IPS-18a (cell line): ENCODE results near the gene OSM.

Experiments used
- H3K27ac ChIP-seq: one replicate; pipeline ENCODE4 v1.5.1; 2013; ENCODE audit warnings: low read length
- H3K27me3 ChIP-seq: one replicate; pipeline ENCODE4 v1.6.1; 2013; ENCODE audit warnings: mild to moderate bottlenecking, low read length; ENCODE audit not compliant: control insufficient read depth, insufficient read depth
- H3K36me3 ChIP-seq: one replicate; pipeline ENCODE4 v1.6.1; 2013; ENCODE audit warnings: low read depth, low read length; ENCODE audit not compliant: control insufficient read depth
- H3K4me1 ChIP-seq: one replicate; pipeline ENCODE4 v1.6.1; 2013; ENCODE audit warnings: low read depth, low read length; ENCODE audit not compliant: control insufficient read depth
- H3K4me3 ChIP-seq: one replicate; pipeline ENCODE4 v1.5.1; 2013; ENCODE audit warnings: low read length
- H3K9ac ChIP-seq: one replicate; pipeline ENCODE4 v1.6.1; 2013; ENCODE audit warnings: mild to moderate bottlenecking, low read length, moderate library complexity
- H3K9me3 ChIP-seq: one replicate; pipeline ENCODE4 v1.6.1; 2013; ENCODE audit warnings: low read depth, low read length; ENCODE audit not compliant: control insufficient read depth

Gene OSM

GRCh38 chr22:30251711-30252110, 14.9 kb downstream of the OSM start:
- no peaks in the 10 kb centered on the region for H3K4me1 ChIP-seq
- peaks cover 10% of the 10 kb centered on the region for H3K27me3 ChIP-seq
- no peak overlapping the region for H3K27ac ChIP-seq
- no peak overlapping the region for H3K9ac ChIP-seq
- H3K4me3 ChIP-seq, result no peak overlapping the region
- no peaks in the 10 kb centered on the region for H3K36me3 ChIP-seq
- H3K9me3 ChIP-seq, result no peaks in the 10 kb centered on the region

DNA sequence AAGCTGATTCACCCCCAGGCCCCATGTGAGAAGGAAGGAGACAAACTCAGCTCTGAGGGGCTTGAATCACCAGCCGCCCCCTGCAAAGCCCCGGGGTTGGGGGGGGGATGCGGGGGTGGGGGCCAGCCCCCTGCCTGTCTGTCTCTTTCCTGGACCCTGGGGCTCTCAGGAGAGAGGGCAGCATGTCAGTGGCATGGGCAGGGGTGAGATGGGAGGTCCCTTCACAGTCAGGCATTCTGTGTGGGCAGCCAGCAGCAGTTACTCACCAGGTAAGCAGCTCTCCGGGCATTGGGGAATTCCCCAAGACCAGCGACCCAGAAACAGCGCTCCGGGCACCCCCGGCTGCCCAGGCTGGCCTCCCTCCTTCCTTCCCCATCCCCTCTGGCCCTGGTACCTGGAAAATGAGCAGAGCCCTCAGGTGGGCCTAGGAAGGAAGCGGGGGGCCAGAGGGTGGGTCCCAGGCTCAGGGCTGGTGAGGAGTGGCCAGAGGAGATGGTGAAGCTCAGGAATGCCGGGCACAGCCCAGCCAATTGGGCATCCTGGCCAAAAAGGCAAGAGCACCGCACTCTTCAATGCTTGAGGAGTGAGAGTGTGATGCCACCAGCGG, 15.9 kb downstream of the OSM start:
- Histone ChIP-seq H3K9me3 (no peaks in the 10 kb centered on the region), H3K4me3 (no peak overlapping the region), H3K9ac (no peak overlapping the region), H3K27me3 (peaks cover 13% of the 10 kb centered on the region), H3K36me3 (no peaks in the 10 kb centered on the region), H3K27ac (no peak overlapping the region), H3K4me1 (no peaks in the 10 kb centered on the region)

DNA sequence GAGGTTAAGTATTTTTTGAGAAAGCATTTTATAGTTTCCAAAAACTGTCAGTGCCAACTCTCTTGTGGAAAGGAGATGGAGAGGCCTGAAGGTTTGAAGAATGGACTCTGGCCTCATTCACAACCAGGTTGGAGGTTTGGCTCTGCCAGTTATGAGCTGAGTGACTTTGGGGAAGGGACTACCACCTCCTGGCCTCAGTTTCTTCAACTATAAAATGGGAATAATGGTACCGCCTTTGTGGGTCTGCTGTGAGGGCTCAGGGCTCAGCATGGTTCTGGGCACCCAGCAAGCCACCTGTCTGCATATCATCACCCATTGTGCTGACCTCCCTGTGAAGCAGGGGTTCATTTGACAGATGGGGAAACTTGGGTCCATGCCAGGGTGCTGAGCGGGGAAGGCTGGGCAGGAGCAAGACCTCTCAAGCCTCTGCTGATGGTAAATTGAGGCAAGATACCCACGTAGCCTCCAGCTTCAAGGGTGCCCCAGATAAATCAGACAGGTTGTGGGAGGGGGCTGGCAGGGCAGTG, 16.5 kb downstream of the OSM start:
- H3K9me3 ChIP-seq, result no peaks in the 10 kb centered on the region
- no peaks in the 10 kb centered on the region for H3K4me1 ChIP-seq
- peaks cover 13% of the 10 kb centered on the region for H3K27me3 ChIP-seq
- H3K27ac ChIP-seq, result no peak overlapping the region
- H3K9ac ChIP-seq, result no peak overlapping the region
- no peaks in the 10 kb centered on the region for H3K36me3 ChIP-seq
- no peak overlapping the region for H3K4me3 ChIP-seq

DNA sequence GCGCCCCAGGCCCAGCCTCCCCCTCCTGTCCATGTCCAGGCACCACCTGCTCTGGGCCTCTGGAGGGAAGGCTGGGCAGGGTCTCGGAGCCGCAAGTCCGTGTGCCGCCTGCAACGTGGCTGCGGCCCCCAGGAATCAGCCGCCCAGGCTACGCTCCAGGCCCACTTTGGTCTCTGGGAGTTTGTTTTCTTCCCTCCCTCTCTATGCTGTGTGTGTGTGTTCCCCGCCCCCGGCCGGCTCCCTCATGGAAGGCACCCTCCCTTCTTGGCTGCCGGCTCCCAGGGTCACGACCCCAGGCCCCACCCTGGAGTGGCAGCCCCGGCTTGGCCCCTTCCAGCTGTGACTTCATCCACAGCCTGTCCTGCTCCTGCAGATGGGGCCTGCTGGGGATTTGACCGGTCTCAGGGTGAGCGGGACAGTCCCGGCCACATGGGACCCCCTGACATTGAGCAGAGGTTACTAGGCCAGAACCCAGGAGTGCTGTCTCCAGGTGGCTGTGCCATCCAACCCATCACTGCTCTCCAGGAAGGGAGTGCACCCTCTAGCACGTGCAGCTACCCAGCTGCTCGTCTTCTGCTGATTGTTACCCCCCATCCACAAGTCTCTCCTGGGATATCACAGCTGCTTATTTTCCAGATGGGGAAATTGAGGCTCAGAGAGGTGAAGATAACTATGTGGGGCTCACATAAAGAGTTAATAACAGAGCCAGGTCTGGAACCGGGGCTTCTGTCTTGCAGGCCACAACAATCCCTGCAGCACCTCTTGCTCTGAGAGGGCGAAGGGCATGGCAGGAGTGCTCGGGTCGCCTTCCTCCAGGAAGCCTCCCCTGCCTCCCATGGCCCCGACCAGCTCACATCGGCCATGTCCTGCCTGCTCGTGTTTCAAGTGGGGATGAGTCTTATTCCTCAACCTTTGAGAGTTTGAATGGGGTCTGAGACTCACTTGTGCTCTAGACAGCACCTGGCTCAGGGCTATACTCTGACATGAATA, 17.3 kb downstream of the OSM start:
- H3K27me3 ChIP-seq, result peaks cover 13% of the 10 kb centered on the region
- no peaks in the 10 kb centered on the region for H3K36me3 ChIP-seq
- H3K27ac ChIP-seq, result no peak overlapping the region
- H3K9ac ChIP-seq, result no peak overlapping the region
- no peaks in the 10 kb centered on the region for H3K9me3 ChIP-seq
- H3K4me1 ChIP-seq, result no peaks in the 10 kb centered on the region
- no peak overlapping the region for H3K4me3 ChIP-seq

GRCh38 chr22:30248484-30248883, 18.2 kb downstream of the OSM start:
- Histone ChIP-seq H3K36me3 (no peaks in the 10 kb centered on the region), H3K9me3 (no peaks in the 10 kb centered on the region), H3K9ac (no peak overlapping the region), H3K4me1 (no peaks in the 10 kb centered on the region), H3K4me3 (no peak overlapping the region), H3K27me3 (peaks cover 13% of the 10 kb centered on the region), H3K27ac (no peak overlapping the region)

GRCh38 chr22:30247974-30248373, 18.7 kb downstream of the OSM start:
- H3K27ac ChIP-seq, result no peak overlapping the region
- H3K4me1 ChIP-seq, result no peaks in the 10 kb centered on the region
- no peak overlapping the region for H3K9ac ChIP-seq
- no peaks in the 10 kb centered on the region for H3K36me3 ChIP-seq
- no peak overlapping the region for H3K4me3 ChIP-seq
- peaks cover 13% of the 10 kb centered on the region for H3K27me3 ChIP-seq
- no peaks in the 10 kb centered on the region for H3K9me3 ChIP-seq

DNA sequence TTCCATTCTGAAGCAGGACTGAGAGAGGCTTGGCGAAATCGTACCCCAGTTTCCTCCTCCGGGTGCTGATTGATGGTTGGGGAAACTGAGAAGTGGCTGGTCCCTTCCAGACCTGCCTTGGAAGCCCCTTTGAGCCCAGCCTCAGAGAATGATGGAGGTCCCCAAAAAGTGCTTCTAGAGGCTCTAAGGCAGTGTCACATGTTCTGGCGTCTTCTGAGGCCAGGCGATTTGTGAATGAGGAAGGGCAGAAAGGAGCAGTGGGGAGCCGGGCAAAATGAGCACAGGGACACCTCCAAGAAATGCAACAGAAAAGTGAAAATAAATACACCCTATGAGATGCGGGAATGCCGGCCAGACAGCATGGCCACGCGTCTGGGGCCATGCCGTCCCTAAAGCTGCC, 19.1 kb downstream of the OSM start:
- Histone ChIP-seq H3K9ac (no peak overlapping the region), H3K27ac (no peak overlapping the region), H3K4me1 (no peaks in the 10 kb centered on the region), H3K4me3 (no peak overlapping the region), H3K36me3 (no peaks in the 10 kb centered on the region), H3K27me3 (peaks cover 13% of the 10 kb centered on the region), H3K9me3 (no peaks in the 10 kb centered on the region)

GRCh38 chr22:30246814-30247376, 19.8 kb downstream of the OSM start:
- peak overlapping the region; percentile 66 for H3K9ac ChIP-seq
- peaks cover 13% of the 10 kb centered on the region for H3K27me3 ChIP-seq
- H3K27ac ChIP-seq, result no peak overlapping the region
- no peaks in the 10 kb centered on the region for H3K4me1 ChIP-seq
- no peaks in the 10 kb centered on the region for H3K9me3 ChIP-seq
- H3K4me3 ChIP-seq, result peak overlapping the region; percentile 75
- no peaks in the 10 kb centered on the region for H3K36me3 ChIP-seq

DNA sequence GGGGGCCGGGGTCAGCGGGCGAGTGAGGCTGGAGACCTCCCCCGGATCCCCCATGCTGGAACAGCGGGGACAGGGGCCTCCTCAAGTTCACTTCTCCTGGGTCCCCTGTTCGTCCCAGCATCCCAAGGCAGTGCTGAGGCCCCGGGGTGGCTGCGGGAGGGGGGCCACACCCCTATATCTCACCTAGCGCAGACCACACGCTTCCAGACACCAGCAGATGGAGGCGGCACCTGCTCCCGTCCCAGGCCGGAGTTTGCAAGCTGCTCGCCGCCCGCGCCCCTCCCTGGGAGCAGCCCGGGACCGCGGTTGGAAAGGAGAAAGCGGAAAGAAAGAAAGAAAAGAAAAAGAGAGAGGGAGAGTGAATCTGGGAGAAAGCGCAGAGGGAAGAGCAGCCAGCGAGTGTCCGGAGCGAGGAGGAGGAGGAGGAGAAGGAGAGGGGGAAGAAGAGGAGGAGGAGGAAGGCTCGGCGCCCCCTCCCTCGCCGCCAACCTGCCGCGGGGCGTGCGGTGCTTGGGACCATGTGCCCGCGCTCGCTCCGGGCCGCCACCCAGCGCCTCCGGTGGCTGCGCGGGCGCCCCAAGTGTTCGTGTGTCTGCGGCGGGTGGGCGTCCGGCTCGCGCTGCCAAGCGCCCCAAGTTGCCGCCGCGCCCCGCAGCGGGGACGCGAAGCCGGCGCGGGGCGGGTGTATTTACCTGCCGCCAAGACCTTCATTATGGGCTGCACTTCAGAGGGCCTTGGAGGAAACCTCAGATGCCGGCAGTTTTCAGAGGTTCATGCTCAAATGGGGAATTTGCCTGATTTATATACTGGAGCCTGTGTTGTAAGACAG, 20.5 kb downstream of the OSM start, which contains the start of gene LIF:
LIF (minus strand) TSS at position 775 of the 829 bp plus-strand sequence; CDS start at position 711, 64 bp downstream.
- H3K9ac ChIP-seq, result peak within 1 kb of the TSS; percentile 66

GRCh38 chr22:30245181-30245984, 21.3 kb downstream of the OSM start:
- no peaks in the 10 kb centered on the region for H3K36me3 ChIP-seq
- H3K4me3 ChIP-seq, result peak overlapping the region; percentile 75
- H3K9ac ChIP-seq, result peak overlapping the region; percentile 66
- H3K27ac ChIP-seq, result no peak overlapping the region
- H3K27me3 ChIP-seq, result peaks cover 13% of the 10 kb centered on the region
- H3K9me3 ChIP-seq, result no peaks in the 10 kb centered on the region
- no peaks in the 10 kb centered on the region for H3K4me1 ChIP-seq

More for the DNA sequence above, 20.5 kb downstream of the OSM start, which contains the start of gene LIF:
- no peaks in the 10 kb centered on the region for H3K4me1 ChIP-seq
- H3K27ac ChIP-seq, result no peak within 1 kb of the TSS
- H3K27me3 ChIP-seq, result peaks cover 13% of the 10 kb centered on the region
- no peaks in the 10 kb centered on the region for H3K9me3 ChIP-seq
- peak within 1 kb of the TSS; percentile 75 for H3K4me3 ChIP-seq
- no peaks in the 10 kb centered on the region for H3K36me3 ChIP-seq
